K562 (cell line): Measurements from ENCODE around the gene MRPL38. TPM values are rescaled to one million over a fixed set of nuclear protein-coding genes. Genes with fewer than 3 reads are reported as not detected.

Experiments
- ARNT ChIP-seq, 2 experiments: fragments of 450-650 bp; IDR thresholded peaks; 2 replicates each; pipeline ENCODE4 v1.6.1; 2016; ENCODE audit warnings: mild to moderate bottlenecking in 1 of 2
- CBX2 ChIP-seq: fragments of 200-600 bp; sonication (generic); IDR thresholded peaks from one replicate; pipeline ENCODE4 v1.6.1; 2012; ENCODE audit warnings: mild to moderate bottlenecking, low read length, inconsistent platforms; ENCODE audit not compliant: insufficient read depth, poor library complexity, severe bottlenecking
- HCFC1 ChIP-seq: IDR thresholded peaks from 2 replicates; pipeline ENCODE4 v1.6.1; 2012; ENCODE audit warnings: low read depth, low read length, improper control_type of control experiment
- HES1 ChIP-seq: fragments of 450-650 bp; IDR thresholded peaks from 2 replicates; pipeline ENCODE4 v1.6.1; 2016; ENCODE audit warnings: low read depth, mild to moderate bottlenecking, moderate library complexity
- HLTF ChIP-seq: fragments of 450-650 bp; IDR thresholded peaks from 2 replicates; pipeline ENCODE4 v1.6.1; 2016
- HNRNPH1 ChIP-seq: fragments of 200-400 bp; formaldehyde crosslinking; optimal IDR thresholded peaks from 2 replicates; pipeline ENCODE3; 2017; ENCODE audit warnings: low read depth, mild to moderate bottlenecking, low read length, moderate library complexity
- MYBL2 ChIP-seq, 2 experiments: fragments of 450-650 bp in 1 of 2; sonication (generic) in 1 of 2; formaldehyde crosslinking in 1 of 2; IDR thresholded peaks; 2 replicates each; pipeline versions ENCODE4 v1.6.1 to v1.8.1; 2017 to 2022; ENCODE audit warnings: borderline replicate concordance in 1 of 2, inconsistent platforms in 1 of 2, low read depth in 1 of 2, mild to moderate bottlenecking in 1 of 2, missing genetic modification reagents in 1 of 2, moderate library complexity in 1 of 2
- NFRKB ChIP-seq: fragments of 450-650 bp; IDR thresholded peaks from 2 replicates; pipeline ENCODE4 v1.6.1; 2016; ENCODE audit warnings: low read depth
- SIRT6 ChIP-seq: IDR thresholded peaks from one replicate; pipeline ENCODE4 v1.6.1; 2012; ENCODE audit warnings: low read depth, mild to moderate bottlenecking, control low read depth, inconsistent platforms, low read length, moderate library complexity
- SRSF1 ChIP-seq: fragments of 200-400 bp; formaldehyde crosslinking; IDR thresholded peaks from 2 replicates; pipeline ENCODE4 v1.6.1; 2017; ENCODE audit warnings: mild to moderate bottlenecking, low read depth, low read length, moderate library complexity
- ZFPM2 ChIP-seq: fragments of 250-450 bp; sonication (Bioruptor Pico); IDR thresholded peaks from 2 replicates; pipeline ENCODE4 v1.5.1; 2022; ENCODE audit warnings: mild to moderate bottlenecking
- ZHX1 ChIP-seq: fragments of 150-350 bp; conservative IDR thresholded peaks from 2 replicates; pipeline ENCODE4 v1.6.1; 2014; ENCODE audit warnings: low read length
- ZNF232 ChIP-seq: sonication (generic); formaldehyde crosslinking; IDR thresholded peaks from 2 replicates; pipeline ENCODE4 v1.8.0; 2022; ENCODE audit warnings: mild to moderate bottlenecking, missing genetic modification reagents
- polyA plus RNA-seq, 8 experiments: library from polyadenylated mRNA; depleted of rRNA in 4 of 8; stranded (reverse) in 5 of 8; unstranded in 3 of 8; fragments of >200 nt; fragmentation: Nextera tagmentation in 2 of 8; fragmentation: Illumina TruSeq in 1 of 8; extraction: Ambion mirVana in 2 of 8; extraction: Trizol in 1 of 8; gene quantifications; 2 replicates each; pipeline versions ENCODE4 v1.2.1 to v1.2.3, GENCODE V29; 2011 to 2014; ENCODE audit warnings: inconsistent platforms in 1 of 8, missing spikeins in 1 of 8
- total RNA-seq, 7 experiments: library from RNA; depleted of rRNA in 6 of 7; stranded (reverse); fragments of >200 nt in 6 of 7; fragmentation: Illumina TruSeq in 2 of 7; extraction: Trizol in 2 of 7; gene quantifications; 2 replicates each; pipeline versions ENCODE4 v1.2.1 to v1.2.3, GENCODE V29; 2011 to 2021; ENCODE audit warnings: low replicate concordance in 1 of 7
- TF ChIP-seq, protein P1 (sequence below): fragments of 450-650 bp; IDR thresholded peaks from 2 replicates; pipeline ENCODE4 v1.6.1; 2016
- TF ChIP-seq, protein P2 (sequence below): fragments of 250-450 bp; sonication (Bioruptor Pico); IDR thresholded peaks from 2 replicates; pipeline ENCODE4 v1.4.0; 2020; ENCODE audit warnings: mild to moderate bottlenecking, moderate library complexity, borderline replicate concordance
- TF ChIP-seq, protein P3 (sequence below), 2 experiments: IDR thresholded peaks in 1 of 2; conservative IDR thresholded peaks in 1 of 2; 2 replicates each; pipeline ENCODE4 v1.6.1; 2016; ENCODE audit warnings: low read depth in 2 of 2, mild to moderate bottlenecking in 1 of 2, missing compliant biosample characterization in 1 of 2, missing genetic modification characterization in 1 of 2, moderate library complexity in 1 of 2

Gene MRPL38
- total and polyA plus RNA-seq, 9 of the 15 experiments (the other 6 are each of a cell fraction or from before 2014, with no cell fraction given): 4.5 to 154 (median 48.5) TPM

- TF ChIP-seq HES1: no peak
- peak; percentile 68; the same call in 1 of the 2 replicates for TF ChIP-seq NFRKB
- TF ChIP-seq CBX2: no peak
- TF ChIP-seq MYBL2 (IDR thresholded peaks at IDR 0.05; ENCODE audit: low read depth): no peak
- no peak for TF ChIP-seq MYBL2 (CRISPR knock-in tag; IDR thresholded peaks at IDR 0.05; ENCODE audit: borderline replicate concordance)
- TF ChIP-seq SRSF1: no peak
- 0 out of 4 replicates have a peak, but pooled peaks of 1 of the 2 experiments have one; percentile 16 for TF ChIP-seq ARNT (IDR thresholded peaks at IDR 0.05)
- TF ChIP-seq, protein P1, sequence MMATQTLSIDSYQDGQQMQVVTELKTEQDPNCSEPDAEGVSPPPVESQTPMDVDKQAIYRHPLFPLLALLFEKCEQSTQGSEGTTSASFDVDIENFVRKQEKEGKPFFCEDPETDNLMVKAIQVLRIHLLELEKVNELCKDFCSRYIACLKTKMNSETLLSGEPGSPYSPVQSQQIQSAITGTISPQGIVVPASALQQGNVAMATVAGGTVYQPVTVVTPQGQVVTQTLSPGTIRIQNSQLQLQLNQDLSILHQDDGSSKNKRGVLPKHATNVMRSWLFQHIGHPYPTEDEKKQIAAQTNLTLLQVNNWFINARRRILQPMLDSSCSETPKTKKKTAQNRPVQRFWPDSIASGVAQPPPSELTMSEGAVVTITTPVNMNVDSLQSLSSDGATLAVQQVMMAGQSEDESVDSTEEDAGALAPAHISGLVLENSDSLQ: peak; percentile 60; the same call in 1 of the 2 replicates
- TF ChIP-seq, protein P2, sequence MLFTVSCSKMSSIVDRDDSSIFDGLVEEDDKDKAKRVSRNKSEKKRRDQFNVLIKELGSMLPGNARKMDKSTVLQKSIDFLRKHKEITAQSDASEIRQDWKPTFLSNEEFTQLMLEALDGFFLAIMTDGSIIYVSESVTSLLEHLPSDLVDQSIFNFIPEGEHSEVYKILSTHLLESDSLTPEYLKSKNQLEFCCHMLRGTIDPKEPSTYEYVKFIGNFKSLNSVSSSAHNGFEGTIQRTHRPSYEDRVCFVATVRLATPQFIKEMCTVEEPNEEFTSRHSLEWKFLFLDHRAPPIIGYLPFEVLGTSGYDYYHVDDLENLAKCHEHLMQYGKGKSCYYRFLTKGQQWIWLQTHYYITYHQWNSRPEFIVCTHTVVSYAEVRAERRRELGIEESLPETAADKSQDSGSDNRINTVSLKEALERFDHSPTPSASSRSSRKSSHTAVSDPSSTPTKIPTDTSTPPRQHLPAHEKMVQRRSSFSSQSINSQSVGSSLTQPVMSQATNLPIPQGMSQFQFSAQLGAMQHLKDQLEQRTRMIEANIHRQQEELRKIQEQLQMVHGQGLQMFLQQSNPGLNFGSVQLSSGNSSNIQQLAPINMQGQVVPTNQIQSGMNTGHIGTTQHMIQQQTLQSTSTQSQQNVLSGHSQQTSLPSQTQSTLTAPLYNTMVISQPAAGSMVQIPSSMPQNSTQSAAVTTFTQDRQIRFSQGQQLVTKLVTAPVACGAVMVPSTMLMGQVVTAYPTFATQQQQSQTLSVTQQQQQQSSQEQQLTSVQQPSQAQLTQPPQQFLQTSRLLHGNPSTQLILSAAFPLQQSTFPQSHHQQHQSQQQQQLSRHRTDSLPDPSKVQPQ (CRISPR knock-in tag): no peak
- peak; percentile 100 for TF ChIP-seq HCFC1
- TF ChIP-seq SIRT6: no peak
- no peak; the same call in 1 of the 2 replicates for TF ChIP-seq HLTF
- TF ChIP-seq ZFPM2 (CRISPR knock-in tag): no peak
- TF ChIP-seq HNRNPH1: no peak
- TF ChIP-seq ZHX1: no peak
- TF ChIP-seq ZNF232: no peak
- TF ChIP-seq, protein P3, sequence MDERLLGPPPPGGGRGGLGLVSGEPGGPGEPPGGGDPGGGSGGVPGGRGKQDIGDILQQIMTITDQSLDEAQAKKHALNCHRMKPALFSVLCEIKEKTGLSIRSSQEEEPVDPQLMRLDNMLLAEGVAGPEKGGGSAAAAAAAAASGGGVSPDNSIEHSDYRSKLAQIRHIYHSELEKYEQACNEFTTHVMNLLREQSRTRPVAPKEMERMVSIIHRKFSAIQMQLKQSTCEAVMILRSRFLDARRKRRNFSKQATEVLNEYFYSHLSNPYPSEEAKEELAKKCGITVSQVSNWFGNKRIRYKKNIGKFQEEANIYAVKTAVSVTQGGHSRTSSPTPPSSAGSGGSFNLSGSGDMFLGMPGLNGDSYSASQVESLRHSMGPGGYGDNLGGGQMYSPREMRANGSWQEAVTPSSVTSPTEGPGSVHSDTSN (CRISPR knock-in tag; IDR thresholded peaks at IDR 0.05; ENCODE audit: low read depth): no peak
- TF ChIP-seq, protein P3 (tag; conservative IDR thresholded peaks at IDR 0.05; ENCODE audit: low read depth): no peak
Observed at GRCh38 chr17:75855310-75856061, 49.2 kb downstream of the MRPL38 start, which contains the start of gene WBP2 (continued).
